CD4-positive, alpha-beta memory T cell (primary cell): ENCODE measurements around the gene EBF4. TPM values are rescaled to one million over a fixed set of nuclear protein-coding genes. Genes with fewer than 3 reads are reported as not detected.
A peak's percentile ranks its signal among the peaks of the same experiment; 100 is the strongest.

Source experiments
- CTCF ChIA-PET: fragments of 350-600 bp; sonication (Branson Sonifier 250); formaldehyde crosslinking; loops from one replicate; lab custom pipeline; 2021; ENCODE audit warnings: inconsistent platforms; ENCODE audit not compliant: partially characterized antibody; lab: Charles Lee
- POLR2A ChIA-PET: fragments of 350-600 bp; sonication (Branson Sonifier 250); formaldehyde crosslinking; loops from one replicate; lab custom pipeline; 2021; ENCODE audit not compliant: partially characterized antibody; lab: Charles Lee
- DNase-seq, 5 donors: peaks; one replicate each; pipeline versions ENCODE4 v3.0.0 to v3.0.0-alpha.2; 2020 to 2022; ENCODE audit warnings: mixed read lengths in 1 of 5
- H3K27ac ChIP-seq: one replicate; pipeline ENCODE4 v1.7.0; 2013; ENCODE audit warnings: low read depth, low read length
- H3K27me3 ChIP-seq: 2 replicates; pipeline ENCODE4 v1.7.0; 2013; ENCODE audit warnings: mild to moderate bottlenecking, low read length, moderate library complexity; ENCODE audit not compliant: insufficient read depth
- H3K36me3 ChIP-seq: 2 replicates; pipeline ENCODE4 v1.7.0; 2013; ENCODE audit warnings: mild to moderate bottlenecking, low read length, moderate library complexity; ENCODE audit not compliant: insufficient read depth
- H3K4me1 ChIP-seq: 2 replicates; pipeline ENCODE4 v1.7.0; 2013; ENCODE audit warnings: mild to moderate bottlenecking, low read length, moderate library complexity; ENCODE audit not compliant: insufficient read depth
- H3K4me3 ChIP-seq, 2 donors: one replicate each; pipeline ENCODE4 v1.7.0; 2013; ENCODE audit warnings: low read length in 2 of 2, mild to moderate bottlenecking in 1 of 2
- H3K9me3 ChIP-seq, 2 donors: one replicate each; pipeline ENCODE4 v1.7.0; 2013; ENCODE audit warnings: low read length in 2 of 2, control low read depth in 1 of 2; ENCODE audit not compliant: control insufficient read depth in 1 of 2
- H3K27ac Mint-ChIP-seq, 7 donors: one replicate each; pipeline ENCODE4 v1.8.0; 2020 to 2021; ENCODE audit warnings: mixed read lengths in 7 of 7, mild to moderate bottlenecking in 6 of 7, inconsistent platforms in 3 of 7, moderate library complexity in 3 of 7
- H3K27me3 Mint-ChIP-seq, 2 donors: one replicate each; pipeline ENCODE4 v1.8.0; 2020 to 2021; ENCODE audit warnings: mixed read lengths in 2 of 2
- H3K36me3 Mint-ChIP-seq, 2 donors: one replicate each; pipeline ENCODE4 v1.8.0; 2020 to 2021; ENCODE audit warnings: mixed read lengths in 2 of 2, inconsistent platforms in 1 of 2, mild to moderate bottlenecking in 1 of 2
- H3K4me1 Mint-ChIP-seq, 4 donors: one replicate each; pipeline ENCODE4 v1.8.0; 2020 to 2021; ENCODE audit warnings: mixed read lengths in 4 of 4, mild to moderate bottlenecking in 1 of 4
- H3K4me3 Mint-ChIP-seq, 8 donors: one replicate each; pipeline ENCODE4 v1.8.0; 2020 to 2021; ENCODE audit warnings: mixed read lengths in 8 of 8, mild to moderate bottlenecking in 7 of 8, moderate library complexity in 6 of 8, inconsistent platforms in 3 of 8
- H3K9me3 Mint-ChIP-seq, 8 donors: one replicate each; pipeline ENCODE4 v1.8.0; 2020 to 2021; ENCODE audit warnings: mixed read lengths in 8 of 8, mild to moderate bottlenecking in 5 of 8, inconsistent platforms in 3 of 8, moderate library complexity in 1 of 8
- intact Hi-C: fragments of 100-400 bp; cut with micrococcal nuclease; formaldehyde crosslinking; loops from one replicate; pipeline ENCODE4 v1.15.1; 2023
- polyA plus RNA-seq, 2 donors: library from polyadenylated mRNA; unstranded; fragments of 300-500 nt; fragmentation: Illumina TruSeq; gene quantifications; one replicate each; pipeline ENCODE4 v1.2.3, GENCODE V29; 2021
- total RNA-seq, 2 experiments: library from RNA; stranded (reverse); gene quantifications; one replicate each; pipeline ENCODE4 v1.2.3, GENCODE V29; 2021

Gene EBF4
- total and polyA plus RNA-seq, 4 experiments from 2014 or later: 0.65 to 3.1 (median 2.8) TPM; not detected in 1

GRCh38 chr20:2654384-2654822 is 38.2 kb upstream of the EBF4 start:
- Histone ChIP-seq H3K9me3 (no peaks in the 10 kb centered on the region), H3K27ac (peak overlapping the region; percentile 80), H3K36me3 (peaks cover 55% of the 10 kb centered on the region), H3K4me3 (peak overlapping the region; percentile 37 to 88), H3K27me3 (no peaks in the 10 kb centered on the region), H3K4me1 (peaks cover 31% of the 10 kb centered on the region)
- H3K27ac Mint-ChIP-seq: peak overlapping the region; percentile 57 to 93 (median 82)
- H3K9me3 Mint-ChIP-seq: no peaks in the 10 kb centered on the region
- POLR2A ChIA-PET: interaction anchor here (1.0 to 6.3 kb wide), 3 partner anchors 11 to 185 kb away, joined by 7 to 180 read pairs (median 52); partner anchors contain the start of genes IDH3B and SNRPB
- peak overlapping the region; percentile 89 to 92 (median 90) for H3K4me3 Mint-ChIP-seq
- CTCF ChIA-PET: interaction anchor here (5.4 kb wide), 1 partner anchor 131 kb away, joined by 35 read pairs; no protein-coding TSS in a partner anchor
- H3K36me3 Mint-ChIP-seq: peaks cover 50 to 65% of the 10 kb centered on the region in 2 donors
- intact Hi-C loops: loop anchor here (5.0 kb wide), 1 partner anchor 147 kb away; the partner anchor contains the start of gene ZNF343
- no peak for DNase-seq
- no peaks in the 10 kb centered on the region for H3K27me3 Mint-ChIP-seq
- H3K4me1 Mint-ChIP-seq: peaks cover 22 to 69% (median 30%) of the 10 kb centered on the region in 4 donors

GRCh38 chr20:2654831-2655230 is 37.7 kb upstream of the EBF4 start:
- H3K27me3 ChIP-seq: no peaks in the 10 kb centered on the region
- H3K9me3 ChIP-seq: no peaks in the 10 kb centered on the region
- DNase-seq: no peak
- H3K27me3 Mint-ChIP-seq: no peaks in the 10 kb centered on the region
- H3K27ac Mint-ChIP-seq: peak overlapping the region; percentile 57 to 93 (median 77)
- peaks cover 54 to 69% of the 10 kb centered on the region in 2 donors for H3K36me3 Mint-ChIP-seq
- peaks cover 31% of the 10 kb centered on the region for H3K4me1 ChIP-seq
- H3K36me3 ChIP-seq: peaks cover 59% of the 10 kb centered on the region
- H3K9me3 Mint-ChIP-seq: no peaks in the 10 kb centered on the region
- peak overlapping the region; percentile 72 to 92 (median 90) for H3K4me3 Mint-ChIP-seq
- ChIA-PET POLR2A (interaction anchor here (1.0 to 6.3 kb wide), 2 partner anchors 11 to 19 kb away, joined by 7 to 180 read pairs; partner anchors contain the start of gene IDH3B), CTCF (interaction anchor here (1.1 to 5.4 kb wide), 3 partner anchors 10 to 132 kb away, joined by 4 to 35 read pairs (median 6); no protein-coding TSS in a partner anchor)
- intact Hi-C loops: loop anchor here (5.0 kb wide), 1 partner anchor 148 kb away; the partner anchor contains the start of gene ZNF343
- H3K27ac ChIP-seq: peak overlapping the region; percentile 80
- peaks cover 22 to 69% (median 30%) of the 10 kb centered on the region in 4 donors for H3K4me1 Mint-ChIP-seq
- no peak overlapping the region for H3K4me3 ChIP-seq

- Histone ChIP-seq H3K4me3 (no peak overlapping the region), H3K27ac (no peak overlapping the region), H3K4me1 (peaks cover 31% of the 10 kb centered on the region), H3K27me3 (no peaks in the 10 kb centered on the region), H3K36me3 (peaks cover 66% of the 10 kb centered on the region), H3K9me3 (no peaks in the 10 kb centered on the region)
- intact Hi-C loops: no loop called here
- H3K4me3 Mint-ChIP-seq: no peak overlapping the region
- no peaks in the 10 kb centered on the region for H3K27me3 Mint-ChIP-seq
- ChIA-PET CTCF (interaction anchor here (1.1 to 5.4 kb wide), 4 partner anchors 10 to 133 kb away, joined by 4 to 35 read pairs (median 5); no protein-coding TSS in a partner anchor), POLR2A (interaction anchor here (6.3 kb wide), 1 partner anchor 10 kb away, joined by 180 read pairs; the partner anchor contains the start of gene IDH3B)
- peaks cover 61 to 76% of the 10 kb centered on the region in 2 donors for H3K36me3 Mint-ChIP-seq
- no peaks in the 10 kb centered on the region for H3K9me3 Mint-ChIP-seq
- DNase-seq: no peak
- H3K27ac Mint-ChIP-seq: peak overlapping the region in 4 of 7 donors; percentile 74 to 93 (median 80)
- H3K4me1 Mint-ChIP-seq: peaks cover 18 to 66% (median 25%) of the 10 kb centered on the region in 4 donors
Observed at GRCh38 chr20:2655331-2656116, 37.1 kb upstream of the EBF4 start.

GRCh38 chr20:2656471-2657117 is 36.0 kb upstream of the EBF4 start:
- H3K4me3 Mint-ChIP-seq: peak overlapping the region in 1 of 8 donors; percentile 52

GRCh38 chr20:2657241-2657640 is 35.3 kb upstream of the EBF4 start:
- POLR2A ChIA-PET: no interaction called here
- H3K4me3 ChIP-seq: no peak overlapping the region
- no peak overlapping the region for H3K27ac ChIP-seq
- H3K4me3 Mint-ChIP-seq: peak overlapping the region in 1 of 8 donors; percentile 52
- H3K27me3 ChIP-seq: no peaks in the 10 kb centered on the region
- H3K9me3 ChIP-seq: no peaks in the 10 kb centered on the region
- peaks cover 72% of the 10 kb centered on the region for H3K36me3 ChIP-seq
- H3K4me1 Mint-ChIP-seq: peaks cover 24 to 72% (median 31%) of the 10 kb centered on the region in 4 donors
- intact Hi-C loops: no loop called here
- no peaks in the 10 kb centered on the region for H3K9me3 Mint-ChIP-seq
- peaks cover 76 to 87% of the 10 kb centered on the region in 2 donors for H3K36me3 Mint-ChIP-seq
- no peaks in the 10 kb centered on the region for H3K27me3 Mint-ChIP-seq
- peaks cover 19% of the 10 kb centered on the region for H3K4me1 ChIP-seq
- H3K27ac Mint-ChIP-seq: peak overlapping the region in 3 of 7 donors; percentile 7 to 73 (median 73)
- CTCF ChIA-PET: no interaction called here
- DNase-seq: no peak

More at GRCh38 chr20:2656471-2657117, 36.0 kb upstream of the EBF4 start:
- Histone ChIP-seq H3K4me3 (no peak overlapping the region), H3K4me1 (peaks cover 22% of the 10 kb centered on the region), H3K9me3 (no peaks in the 10 kb centered on the region), H3K27me3 (no peaks in the 10 kb centered on the region), H3K36me3 (peaks cover 72% of the 10 kb centered on the region), H3K27ac (no peak overlapping the region)
- ChIA-PET CTCF (no interaction called here), POLR2A (interaction anchor here (0.9 to 6.3 kb wide), 2 partner anchors 9 to 14 kb away, joined by 3 to 180 read pairs; partner anchors contain the start of gene IDH3B)
- DNase-seq: no peak
- peak overlapping the region in 5 of 7 donors; percentile 16 to 85 (median 27) for H3K27ac Mint-ChIP-seq
- peaks cover 20 to 65% (median 26%) of the 10 kb centered on the region in 4 donors for H3K4me1 Mint-ChIP-seq
- H3K9me3 Mint-ChIP-seq: no peaks in the 10 kb centered on the region
- H3K36me3 Mint-ChIP-seq: peaks cover 70 to 84% of the 10 kb centered on the region in 2 donors
- no peaks in the 10 kb centered on the region for H3K27me3 Mint-ChIP-seq
- intact Hi-C loops: no loop called here

GRCh38 chr20:2657674-2658073 is 34.9 kb upstream of the EBF4 start:
- peak overlapping the region in 1 of 8 donors; percentile 7 for H3K4me3 Mint-ChIP-seq
- no peaks in the 10 kb centered on the region for H3K9me3 Mint-ChIP-seq
- peaks cover 25 to 72% (median 33%) of the 10 kb centered on the region in 4 donors for H3K4me1 Mint-ChIP-seq
- Histone ChIP-seq H3K9me3 (no peaks in the 10 kb centered on the region), H3K36me3 (peaks cover 72% of the 10 kb centered on the region), H3K27me3 (no peaks in the 10 kb centered on the region), H3K4me1 (peaks cover 19% of the 10 kb centered on the region), H3K27ac (no peak overlapping the region), H3K4me3 (no peak overlapping the region)
- intact Hi-C loops: no loop called here
- CTCF ChIA-PET: no interaction called here
- peaks cover 79 to 89% of the 10 kb centered on the region in 2 donors for H3K36me3 Mint-ChIP-seq
- peak overlapping the region in 1 of 7 donors; percentile 73 for H3K27ac Mint-ChIP-seq
- POLR2A ChIA-PET: no interaction called here
- H3K27me3 Mint-ChIP-seq: no peaks in the 10 kb centered on the region
- no peak for DNase-seq
